Kidney capillary endothelial cell (primary cell): ENCODE results near the gene TMEM38B.
"Not testable (repeated sequence)": the region's sequence is repeated elsewhere in the genome, so short reads cannot be mapped to it uniquely, and the experiment has no call there.

ENCODE experiments used
- DNase-seq: peaks from one replicate; pipeline ENCODE4 v3.0.0-alpha.2; 2018; ENCODE audit warnings: low spot score

TMEM38B gene

DNA sequence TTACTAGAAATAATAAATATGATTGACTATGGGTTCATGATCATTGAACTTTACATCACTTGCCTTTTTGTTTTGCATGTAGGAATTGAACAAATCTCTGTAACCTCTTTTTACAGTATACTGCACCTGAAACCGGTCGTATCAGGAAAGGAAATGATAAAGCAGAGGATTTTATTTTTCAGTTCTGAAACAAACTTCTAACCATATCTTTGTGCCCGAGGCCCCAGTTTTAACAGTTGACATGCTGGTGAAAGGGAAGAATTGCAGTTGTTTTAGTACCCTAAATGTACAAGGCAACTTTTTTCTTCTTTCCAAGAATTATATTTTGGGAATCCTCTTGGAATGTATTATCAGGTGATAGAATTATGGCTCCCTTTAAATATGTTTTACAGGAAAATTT, 27.8 kb downstream of the TMEM38B start:
- DNase-seq, result no peak

DNA sequence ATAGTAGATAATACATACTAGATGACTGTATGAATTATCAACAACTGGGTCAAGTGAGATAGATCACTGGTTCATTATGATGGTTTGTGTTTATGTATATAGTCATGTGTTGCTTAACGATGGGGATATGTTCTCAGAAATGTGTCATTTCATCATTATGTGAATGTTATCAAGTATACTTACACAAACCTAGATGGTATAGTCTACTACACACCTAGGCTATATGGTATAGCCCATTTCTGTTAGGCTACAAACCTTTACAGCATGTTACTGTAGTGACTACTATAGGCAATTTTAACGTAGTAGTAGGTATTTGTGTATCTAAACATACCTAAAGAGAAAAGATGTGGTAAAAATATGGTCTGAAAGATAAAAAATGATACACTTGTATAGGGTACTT, 31.0 kb downstream of the TMEM38B start:
- no peak for DNase-seq

DNA sequence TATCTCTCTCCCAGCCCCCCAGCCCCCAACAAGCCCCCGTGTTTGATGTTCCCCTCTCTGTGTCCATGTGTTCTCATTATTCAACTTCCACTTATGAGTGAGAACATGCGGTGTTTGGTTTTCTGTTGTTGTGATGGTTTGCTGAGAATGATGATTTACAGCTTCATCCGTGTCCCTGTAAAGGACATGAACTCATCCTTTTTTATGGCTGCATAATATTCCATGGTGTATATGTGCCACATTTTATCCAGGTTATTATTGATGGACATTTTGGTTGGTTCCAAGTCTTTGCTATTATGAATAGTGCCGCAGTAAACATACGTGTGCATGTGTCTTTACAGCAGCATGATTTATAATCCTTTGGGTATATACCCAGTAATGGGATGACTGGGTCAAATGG, 33.9 kb downstream of the TMEM38B start:
- not testable (repeated sequence) for DNase-seq

DNA sequence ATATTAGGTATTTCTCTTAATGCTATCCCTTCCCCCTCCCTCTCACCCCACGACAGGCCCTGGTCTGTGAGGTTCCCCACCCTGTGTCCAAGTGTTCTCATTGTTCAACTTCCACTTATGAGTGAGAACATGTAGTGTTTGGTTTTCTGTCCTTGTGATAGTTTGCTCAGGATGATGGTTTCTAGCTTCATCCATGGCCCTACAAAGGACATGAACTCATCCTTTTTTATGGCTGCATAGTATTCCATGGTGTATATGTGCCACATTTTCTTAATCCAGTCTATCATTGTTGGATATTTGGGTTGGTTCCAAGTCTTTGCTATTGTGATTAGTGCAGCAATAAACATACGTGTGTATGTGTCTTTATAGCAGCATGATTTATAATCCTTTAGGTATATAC, 37.1 kb downstream of the TMEM38B start:
- not testable (repeated sequence) for DNase-seq

DNA sequence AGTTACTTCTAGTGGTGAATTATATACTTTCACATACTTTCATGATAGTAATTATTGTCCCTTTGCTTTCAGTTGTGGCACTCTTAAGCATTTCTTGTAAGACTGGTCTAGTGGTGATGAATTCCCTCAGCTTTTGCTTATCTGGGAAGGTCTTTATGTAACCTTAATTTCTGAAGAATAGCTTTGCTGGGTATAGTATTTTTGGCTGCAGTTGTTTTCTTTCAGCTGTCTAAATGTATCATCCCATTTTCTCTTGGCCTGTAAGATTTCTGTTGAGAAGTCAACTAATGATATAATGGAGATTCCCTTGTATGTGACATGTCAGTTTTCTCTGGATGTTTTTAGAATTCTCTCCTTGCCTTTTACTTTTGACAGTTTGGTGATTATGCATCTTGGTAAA, 41.0 kb downstream of the TMEM38B start:
- DNase-seq, result no peak

DNA sequence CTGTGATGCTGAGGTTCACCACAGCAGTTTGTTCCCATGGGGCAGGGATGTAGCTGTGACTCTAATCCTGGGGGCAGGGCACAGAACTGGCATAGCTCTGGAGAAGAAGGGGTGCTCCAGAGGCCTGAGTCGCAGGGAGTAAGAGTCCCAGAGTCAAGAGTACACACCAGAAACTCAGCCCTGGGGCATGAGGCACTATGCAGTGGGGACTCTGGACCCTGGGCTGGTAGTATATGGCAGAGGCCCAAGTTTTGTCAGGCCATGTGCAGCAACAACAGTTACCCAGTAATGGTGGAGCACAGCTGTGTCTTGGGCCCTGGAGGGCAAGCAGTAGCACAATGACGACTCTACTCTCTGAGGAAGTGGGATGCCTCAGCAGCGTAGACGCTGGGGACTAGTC, 42.9 kb downstream of the TMEM38B start:
- DNase-seq, result no peak

DNA sequence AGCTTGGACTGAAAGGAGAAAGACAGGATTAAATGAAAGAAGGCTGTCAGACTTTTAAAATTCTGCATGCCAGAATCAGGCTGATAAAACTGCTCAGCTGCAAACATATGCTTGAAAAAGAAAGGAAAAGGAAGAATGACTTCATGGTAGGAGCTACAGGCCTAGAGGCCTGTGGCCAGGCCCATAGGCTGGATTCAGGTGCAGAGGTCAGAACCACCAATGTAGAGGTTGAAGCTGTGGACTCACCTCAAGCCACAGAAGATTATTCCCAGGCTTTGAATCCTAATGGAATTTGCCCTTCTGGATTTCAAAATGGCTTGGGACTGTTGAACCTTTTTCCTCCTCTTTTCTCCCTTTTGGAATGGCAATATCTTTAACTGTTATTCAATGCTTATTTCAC, 47.7 kb downstream of the TMEM38B start:
- no peak for DNase-seq

DNA sequence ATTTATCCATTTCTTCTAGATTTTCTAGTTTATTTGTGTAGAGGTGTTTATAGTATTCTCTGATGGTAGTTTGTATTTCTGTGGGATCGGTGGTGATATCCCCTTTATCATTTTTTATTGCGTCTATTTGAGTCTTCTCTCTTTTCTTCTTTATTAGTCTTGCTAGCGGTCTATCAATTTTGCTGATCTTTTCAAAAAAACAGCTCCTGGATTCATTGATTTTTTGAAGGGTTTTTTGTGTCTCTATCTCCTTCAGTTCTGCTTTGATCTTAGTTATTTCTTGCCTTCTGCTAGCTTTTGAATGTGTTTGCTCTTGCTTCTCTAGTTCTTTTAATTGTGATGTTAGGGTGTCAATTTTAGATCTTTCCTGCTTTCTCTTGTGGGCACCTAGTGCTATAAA, 53.0 kb downstream of the TMEM38B start:
- DNase-seq, result not testable (repeated sequence)

DNA sequence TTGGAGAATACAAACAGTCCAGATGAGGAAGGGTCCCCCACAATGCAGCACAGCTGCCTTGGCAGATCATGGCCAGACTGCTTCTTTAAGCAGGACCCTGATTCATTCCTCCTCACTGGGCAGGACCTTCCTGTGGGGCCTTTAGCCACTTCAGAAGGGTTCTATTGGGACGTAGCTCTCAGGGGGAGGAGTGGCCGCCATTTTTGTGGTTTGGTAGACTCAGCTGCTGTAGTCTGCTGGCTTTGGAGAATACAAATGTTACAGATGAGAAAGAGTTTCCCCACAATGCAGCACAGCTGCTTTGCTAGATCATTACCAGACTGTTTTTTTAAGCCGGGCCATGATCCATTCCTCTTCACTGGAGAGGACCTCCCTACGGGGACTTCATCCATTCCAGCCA, 57.4 kb downstream of the TMEM38B start:
- DNase-seq, result no peak

DNA sequence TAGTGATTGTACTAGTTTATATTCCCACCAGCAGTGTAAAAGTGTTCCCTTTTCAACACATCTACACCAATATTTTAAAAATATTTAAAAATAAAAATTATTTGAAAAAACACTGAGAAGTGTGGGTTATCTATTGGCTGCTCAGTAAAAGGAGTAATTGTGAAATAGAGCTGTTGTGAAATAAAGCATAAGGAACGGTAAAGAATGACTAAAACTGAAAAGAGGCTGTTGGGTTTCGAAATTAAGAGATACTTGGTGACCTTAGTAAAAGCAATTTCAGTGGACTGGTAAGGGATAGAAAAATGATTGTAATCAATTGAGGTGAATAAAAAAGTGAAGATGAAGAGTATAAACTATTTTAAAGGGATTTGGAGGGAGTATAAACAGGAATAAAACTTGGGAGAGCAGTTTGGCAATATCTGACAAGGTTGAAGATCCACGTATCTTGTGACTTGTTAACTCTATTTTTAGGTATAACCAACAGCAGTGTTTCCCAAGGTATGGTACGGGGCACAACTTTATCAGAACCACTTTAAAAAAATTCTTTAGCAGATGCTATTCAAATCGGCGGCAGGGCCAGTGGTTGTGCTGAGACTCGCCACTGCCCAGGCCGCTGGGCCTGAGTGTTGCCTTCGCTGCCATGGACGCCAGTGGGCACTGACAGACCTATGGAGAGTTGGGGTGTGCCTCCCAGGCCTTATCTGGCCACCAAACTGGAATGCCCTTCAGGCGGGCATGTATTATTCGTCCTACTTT, 63.3 kb downstream of the TMEM38B start:
- no peak for DNase-seq

DNA sequence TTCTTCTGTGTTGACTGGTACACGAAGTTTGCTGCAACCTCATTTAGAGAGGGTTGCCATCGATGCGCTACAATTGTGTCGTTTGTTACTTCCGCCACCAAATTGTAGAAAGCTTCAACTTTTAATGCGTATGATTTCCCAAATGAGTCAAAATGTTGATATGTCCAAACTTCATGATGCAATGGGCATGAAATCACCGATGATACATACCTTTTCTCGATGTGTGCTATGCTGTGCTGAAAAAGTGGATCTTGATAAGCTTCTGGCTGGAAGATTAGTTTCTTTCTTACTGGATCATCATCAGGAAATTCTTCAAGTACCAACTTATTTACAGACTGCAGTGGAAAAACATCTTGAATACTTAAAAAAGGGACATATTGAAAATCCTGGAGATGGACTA, 65.7 kb downstream of the TMEM38B start:
- DNase-seq, result no peak

DNA sequence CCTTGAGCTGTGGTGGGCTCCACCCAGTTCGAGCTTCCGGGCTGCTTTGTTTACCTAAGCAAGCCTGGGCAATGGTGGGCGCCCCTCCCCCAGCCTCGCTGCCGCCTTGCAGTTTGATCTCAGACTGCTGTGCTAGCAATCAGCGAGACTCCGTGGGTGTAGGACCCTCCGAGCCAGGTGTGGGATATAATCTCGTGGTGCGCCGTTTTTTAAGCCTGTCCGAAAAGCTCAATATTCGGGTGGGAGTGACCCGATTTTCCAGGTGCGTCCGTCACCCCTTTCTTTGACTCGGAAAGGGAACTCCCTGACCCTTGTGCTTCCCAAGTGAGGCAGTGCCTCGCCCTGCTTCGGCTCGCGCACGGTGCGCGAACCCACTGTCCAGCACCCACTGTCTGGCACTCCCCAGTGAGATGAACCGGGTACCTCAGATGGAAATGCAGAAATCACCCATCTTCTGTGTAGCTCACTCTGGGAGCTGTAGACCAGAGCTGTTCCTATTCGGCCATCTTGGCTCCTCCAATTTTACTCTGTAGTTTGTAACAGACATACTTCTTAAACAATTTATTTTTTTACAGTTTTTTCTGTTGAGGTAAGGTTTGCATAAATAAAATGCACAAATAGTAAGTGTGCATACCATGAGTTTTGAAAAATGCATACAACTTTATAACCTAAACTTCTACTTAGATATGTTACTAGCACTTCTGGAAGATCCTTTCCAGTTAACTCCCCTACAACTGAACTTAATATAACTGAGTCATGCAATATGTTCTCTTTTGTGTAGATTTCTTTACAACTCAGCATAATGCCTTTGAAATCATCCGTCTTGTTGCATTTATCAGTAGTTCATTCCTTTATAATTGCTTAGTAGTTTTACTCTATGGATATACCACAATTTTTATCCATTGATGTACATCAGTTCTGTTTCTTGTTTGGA, 88.5 kb downstream of the TMEM38B start:
- not testable (repeated sequence) for DNase-seq

DNA sequence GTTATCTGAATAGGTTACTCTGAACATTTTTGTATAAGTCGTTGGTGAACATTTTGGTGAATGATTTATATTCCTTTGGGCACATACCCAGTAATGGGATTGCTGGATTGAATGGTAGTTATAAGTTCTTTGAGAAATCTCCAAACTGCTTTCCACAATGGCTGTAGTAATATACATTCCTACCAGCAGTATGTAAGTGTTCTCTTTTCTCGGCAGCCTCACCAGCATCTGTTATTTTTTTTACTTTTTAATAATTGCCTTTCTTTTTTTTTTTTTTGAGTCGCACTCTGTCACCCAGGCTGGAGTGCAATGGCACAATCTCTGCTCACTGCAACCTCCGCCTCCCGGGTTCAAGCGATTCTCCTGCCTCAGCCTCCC, 89.1 kb downstream of the TMEM38B start:
- DNase-seq, result not testable (repeated sequence)

DNA sequence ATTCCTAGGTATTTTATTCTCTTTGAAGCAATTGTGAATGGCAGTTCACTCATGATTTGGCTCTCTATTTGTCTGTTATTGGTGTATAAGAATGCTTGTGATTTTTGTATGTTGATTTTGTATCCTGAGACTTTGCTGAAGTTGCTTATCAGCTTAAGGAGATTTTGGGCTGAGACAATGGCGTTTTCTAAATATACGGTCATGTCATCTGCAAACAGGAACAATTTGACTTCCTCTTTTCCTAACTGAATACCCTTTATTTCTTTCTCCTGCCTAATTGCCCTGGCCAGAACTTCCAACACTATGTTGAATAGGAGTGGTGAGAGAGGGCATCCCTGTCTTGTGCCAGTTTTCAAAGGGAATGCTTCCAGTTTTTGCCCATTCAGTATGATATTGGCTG, 92.5 kb downstream of the TMEM38B start:
- DNase-seq, result not testable (repeated sequence)

DNA sequence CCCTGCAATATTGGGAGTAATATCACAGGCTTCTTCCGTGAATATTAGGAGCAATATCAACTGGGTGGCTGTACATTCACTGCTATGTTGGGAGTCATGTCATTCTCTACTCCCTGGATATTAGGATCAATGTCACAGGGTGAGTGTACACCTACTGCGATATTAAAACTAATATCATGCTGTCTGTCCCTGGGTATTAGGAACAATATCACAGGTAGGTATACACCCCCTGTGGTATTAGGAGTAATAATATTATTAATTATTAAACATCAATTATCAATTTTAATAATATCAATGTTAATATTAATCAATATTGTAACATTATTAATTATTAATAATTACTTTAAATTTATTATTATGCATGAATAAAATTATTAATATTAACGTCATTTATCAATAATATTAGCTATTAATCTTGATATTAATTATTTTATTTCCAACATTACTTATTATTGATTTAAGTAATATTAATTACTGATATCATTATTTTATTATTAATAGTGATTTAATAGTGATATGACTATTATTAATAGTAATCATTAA, 121.9 kb downstream of the TMEM38B start:
- DNase-seq, result no peak

DNA sequence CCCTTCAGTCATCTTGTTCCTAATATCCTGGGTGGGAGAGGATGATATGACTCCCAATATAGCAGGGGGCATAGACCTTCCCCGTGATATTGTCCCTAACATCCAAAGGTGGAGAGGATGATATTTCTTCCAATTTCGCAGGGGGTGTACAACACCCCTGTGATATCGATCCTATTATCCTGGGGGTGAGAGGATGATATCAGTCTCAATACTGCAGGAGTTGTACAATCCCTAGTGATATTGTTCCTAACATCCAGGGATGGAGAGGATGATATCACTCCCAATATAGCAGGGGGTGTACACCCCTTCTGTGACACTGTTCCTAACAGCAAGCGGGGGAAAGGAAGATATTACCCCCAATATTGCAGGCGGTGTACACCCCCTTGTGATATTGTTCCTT, 122.6 kb downstream of the TMEM38B start:
- DNase-seq, result no peak

DNA sequence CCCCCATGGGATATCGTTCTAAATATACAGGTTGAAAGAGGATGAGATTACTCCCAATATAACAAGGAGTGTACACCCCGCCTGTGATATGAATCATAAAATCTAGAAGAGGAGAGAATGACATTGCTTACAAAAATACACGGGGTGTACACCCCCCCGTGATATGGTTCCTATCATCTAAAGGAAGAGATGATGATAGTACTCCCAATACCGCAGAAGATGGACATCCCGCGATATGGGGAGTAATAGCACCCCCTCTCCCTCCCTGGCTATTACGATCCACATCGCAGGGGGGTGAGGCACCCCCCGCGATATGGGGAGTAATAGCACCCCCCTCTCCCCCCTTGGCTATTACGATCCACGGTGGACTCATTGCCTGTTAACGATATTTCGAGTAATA, 124.6 kb downstream of the TMEM38B start:
- no peak for DNase-seq

DNA sequence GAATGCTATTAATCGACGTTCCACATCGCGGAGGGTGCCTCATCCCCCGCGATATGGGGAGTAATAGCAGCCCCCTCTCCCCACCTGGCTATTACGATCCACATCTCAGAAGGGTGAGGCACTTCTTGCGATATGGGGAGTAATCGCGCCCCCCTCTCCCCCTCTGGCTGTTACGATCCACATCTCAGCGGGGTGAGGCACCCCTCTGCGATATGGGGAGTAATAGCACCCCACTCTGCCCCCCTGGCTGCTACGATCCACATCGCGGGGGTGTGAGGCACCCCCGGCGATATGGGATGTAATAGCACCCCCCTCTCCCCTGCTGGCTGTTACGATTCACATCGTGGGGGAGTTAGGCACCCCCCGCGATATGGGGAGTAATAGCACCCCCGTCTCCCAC, 128.5 kb downstream of the TMEM38B start:
- no peak for DNase-seq
